Hepatocyte (in vitro differentiated cells): ENCODE measurements around the gene SAMD7. TPM values are rescaled to one million over a fixed set of nuclear protein-coding genes. Genes with fewer than 3 reads are reported as not detected.

ENCODE experiments used
- DNase-seq: peaks from one replicate; pipeline ENCODE4 v3.0.0-alpha.2; 2016; ENCODE audit warnings: low spot score
- H2AFZ ChIP-seq: fragments of 200-600 bp; sonication (generic); 2 replicates; pipeline ENCODE4 v1.6.0; 2016; ENCODE audit warnings: antibody characterized with exemption, mild to moderate bottlenecking
- H3K27ac ChIP-seq: fragments of 200-600 bp; sonication (generic); 2 replicates; pipeline ENCODE4 v1.5.1; 2016; ENCODE audit warnings: mild to moderate bottlenecking
- H3K27me3 ChIP-seq: fragments of 200-600 bp; sonication (generic); 2 replicates; pipeline ENCODE4 v1.6.1; 2016
- H3K36me3 ChIP-seq: fragments of 200-600 bp; sonication (generic); replicated peaks from 2 replicates; pipeline ENCODE4 v1.5.1; 2016; ENCODE audit warnings: low read depth; ENCODE audit not compliant: insufficient read depth
- H3K4me1 ChIP-seq: fragments of 200-600 bp; sonication (generic); 2 replicates; pipeline ENCODE4 v1.5.1; 2016; ENCODE audit warnings: mild to moderate bottlenecking, moderate library complexity; ENCODE audit not compliant: insufficient read depth
- H3K4me2 ChIP-seq: fragments of 200-600 bp; sonication (generic); 2 replicates; pipeline ENCODE4 v1.6.0; 2016
- H3K4me3 ChIP-seq: fragments of 200-600 bp; sonication (generic); 2 replicates; pipeline ENCODE4 v1.5.1; 2016; ENCODE audit warnings: mild to moderate bottlenecking
- H3K79me2 ChIP-seq: fragments of 200-600 bp; sonication (generic); 2 replicates; pipeline ENCODE4 v1.6.0; 2017; ENCODE audit warnings: mild to moderate bottlenecking
- H3K9me2 ChIP-seq: fragments of 200-600 bp; sonication (generic); replicated peaks from 2 replicates; pipeline ENCODE4 v1.6.0; 2017; ENCODE audit warnings: mild to moderate bottlenecking; ENCODE audit not compliant: insufficient read depth
- H3K9me3 ChIP-seq: fragments of 200-600 bp; sonication (generic); 2 replicates; pipeline ENCODE4 v1.5.1; 2016; ENCODE audit warnings: low read depth, mild to moderate bottlenecking
- H4K20me1 ChIP-seq: fragments of 200-600 bp; sonication (generic); 2 replicates; pipeline ENCODE4 v1.6.0; 2016; ENCODE audit warnings: mild to moderate bottlenecking; ENCODE audit not compliant: insufficient read depth, poor library complexity, severe bottlenecking
- EZH2 ChIP-seq: fragments of 200-600 bp; sonication (generic); IDR thresholded peaks from 2 replicates; pipeline ENCODE4 v1.6.1; 2016; ENCODE audit warnings: antibody characterized with exemption, mild to moderate bottlenecking, borderline replicate concordance
- EZH2phosphoT487 ChIP-seq: fragments of 200-600 bp; sonication (generic); IDR thresholded peaks from one replicate; pipeline ENCODE4 v1.6.1; 2018; ENCODE audit warnings: antibody characterized with exemption, mild to moderate bottlenecking, low read depth, moderate library complexity; ENCODE audit not compliant: unreplicated experiment, severe bottlenecking
- WGBS: methylation state at CpG from one replicate; pipeline ENCODE4 v1.1.6; 2016; ENCODE audit warnings: low lambda C conversion rate; ENCODE audit errors: missing lambda C conversion rate; 5-methylcytosine and 5-hydroxymethylcytosine counted together
- polyA plus RNA-seq: library from polyadenylated mRNA; unstranded; fragments of >200 nt; fragmentation: Nextera tagmentation; extraction: Ambion mirVana; gene quantifications from 2 replicates; pipeline ENCODE4 v1.2.1, GENCODE V29; 2016
- total RNA-seq: library from RNA; depleted of rRNA; stranded (reverse); fragments of >200 nt; gene quantifications from 2 replicates; pipeline ENCODE4 v1.2.3, GENCODE V29; 2014
- TF ChIP-seq, protein P1 (sequence below): fragments of 200-600 bp; sonication (generic); IDR thresholded peaks from 2 replicates; pipeline ENCODE4 v1.5.1; 2016; ENCODE audit warnings: antibody characterized with exemption, mild to moderate bottlenecking; ENCODE audit not compliant: poor library complexity

The SAMD7 gene
- total and polyA plus RNA-seq, 2 experiments from 2014 or later, result not detected

DNA sequence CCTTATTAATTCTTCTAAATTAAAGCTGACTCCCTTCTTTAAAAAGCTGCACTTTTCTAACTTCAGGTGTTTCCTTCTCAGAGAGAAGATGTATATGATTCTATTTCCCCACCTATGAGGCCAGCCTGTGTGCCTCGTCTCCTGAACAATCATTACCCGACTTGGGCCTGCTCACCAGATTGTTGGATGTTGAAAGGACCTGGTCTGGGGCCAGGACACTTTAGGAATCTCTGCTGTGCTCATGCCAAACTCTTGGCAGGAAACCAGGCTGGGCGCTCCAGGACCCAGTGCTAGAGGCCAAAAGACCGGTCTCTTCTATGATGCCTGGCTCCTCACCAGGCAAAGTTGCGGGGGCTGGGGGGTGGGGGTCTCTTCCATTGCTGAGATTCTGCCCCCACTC is 24.7 kb upstream of the SAMD7 start:
- Histone ChIP-seq H3K4me3 (no peak overlapping the region), H3K4me2 (no peak overlapping the region), H3K4me1 (no peaks in the 10 kb centered on the region), H3K27me3 (no peaks in the 10 kb centered on the region), H3K36me3 (no peaks in the 10 kb centered on the region), H4K20me1 (no peaks in the 10 kb centered on the region), H3K79me2 (no peaks in the 10 kb centered on the region), H3K9me3 (no peaks in the 10 kb centered on the region), H2AFZ (no peak overlapping the region), H3K9me2 (no peaks in the 10 kb centered on the region), H3K27ac (no peak overlapping the region)
- TF ChIP-seq, protein P1, sequence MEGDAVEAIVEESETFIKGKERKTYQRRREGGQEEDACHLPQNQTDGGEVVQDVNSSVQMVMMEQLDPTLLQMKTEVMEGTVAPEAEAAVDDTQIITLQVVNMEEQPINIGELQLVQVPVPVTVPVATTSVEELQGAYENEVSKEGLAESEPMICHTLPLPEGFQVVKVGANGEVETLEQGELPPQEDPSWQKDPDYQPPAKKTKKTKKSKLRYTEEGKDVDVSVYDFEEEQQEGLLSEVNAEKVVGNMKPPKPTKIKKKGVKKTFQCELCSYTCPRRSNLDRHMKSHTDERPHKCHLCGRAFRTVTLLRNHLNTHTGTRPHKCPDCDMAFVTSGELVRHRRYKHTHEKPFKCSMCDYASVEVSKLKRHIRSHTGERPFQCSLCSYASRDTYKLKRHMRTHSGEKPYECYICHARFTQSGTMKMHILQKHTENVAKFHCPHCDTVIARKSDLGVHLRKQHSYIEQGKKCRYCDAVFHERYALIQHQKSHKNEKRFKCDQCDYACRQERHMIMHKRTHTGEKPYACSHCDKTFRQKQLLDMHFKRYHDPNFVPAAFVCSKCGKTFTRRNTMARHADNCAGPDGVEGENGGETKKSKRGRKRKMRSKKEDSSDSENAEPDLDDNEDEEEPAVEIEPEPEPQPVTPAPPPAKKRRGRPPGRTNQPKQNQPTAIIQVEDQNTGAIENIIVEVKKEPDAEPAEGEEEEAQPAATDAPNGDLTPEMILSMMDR, result no peak
- no peak for TF ChIP-seq EZH2
- TF ChIP-seq EZH2phosphoT487, result no peak
- WGBS, result 66% methylated on average over 5 of the region's 5 CpGs
- no peak for DNase-seq

DNA sequence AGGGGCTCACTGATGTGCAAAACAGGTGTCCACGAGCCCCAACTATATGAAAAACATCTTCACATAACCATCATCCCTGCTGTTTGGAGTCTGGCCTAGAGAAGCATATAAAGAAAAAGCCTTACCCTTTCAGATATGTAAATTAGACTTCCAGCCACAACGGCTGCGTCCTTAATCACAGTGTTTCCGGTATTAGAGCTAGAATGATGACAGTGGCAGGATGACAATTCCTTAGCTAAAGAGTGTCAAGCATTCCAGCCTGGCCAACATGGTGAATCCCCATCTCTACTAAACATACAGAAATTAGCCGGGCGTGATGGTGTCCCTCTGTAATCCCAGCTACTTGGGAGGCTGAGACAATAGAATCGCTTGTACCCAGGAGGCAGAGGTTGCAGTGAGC is 19.5 kb upstream of the SAMD7 start:
- no peaks in the 10 kb centered on the region for H3K36me3 ChIP-seq
- H3K9me3 ChIP-seq, result no peaks in the 10 kb centered on the region
- no peaks in the 10 kb centered on the region for H3K79me2 ChIP-seq
- no peaks in the 10 kb centered on the region for H4K20me1 ChIP-seq
- no peak overlapping the region for H3K27ac ChIP-seq
- no peak overlapping the region for H3K4me2 ChIP-seq
- no peak for DNase-seq
- H3K4me1 ChIP-seq, result no peaks in the 10 kb centered on the region
- H3K4me3 ChIP-seq, result no peak overlapping the region
- H3K27me3 ChIP-seq, result no peaks in the 10 kb centered on the region
- H2AFZ ChIP-seq, result no peak overlapping the region
- no peaks in the 10 kb centered on the region for H3K9me2 ChIP-seq
- TF ChIP-seq, protein P1, result no peak
- TF ChIP-seq EZH2, result no peak
- TF ChIP-seq EZH2phosphoT487, result no peak
- WGBS, result 90% methylated on average over 7 of the region's 7 CpGs

DNA sequence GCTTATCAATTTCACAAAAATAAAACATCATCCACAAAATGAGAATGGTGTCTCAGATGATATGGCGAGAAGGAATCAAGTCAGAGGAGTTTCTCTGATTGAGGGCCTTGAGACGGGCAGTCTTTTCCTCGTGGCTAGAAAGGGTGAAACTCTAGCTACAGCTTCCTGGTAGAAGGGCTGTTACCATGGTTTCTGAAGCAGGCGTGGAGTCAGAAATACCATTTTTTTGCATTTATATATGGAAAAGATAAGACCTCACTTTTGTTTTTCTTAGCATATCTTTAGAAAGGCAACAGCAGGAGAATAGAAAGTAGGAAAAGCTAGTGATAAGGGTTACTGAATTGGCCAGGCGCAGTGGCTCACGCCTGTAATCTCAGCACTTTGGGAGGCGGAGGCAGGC is 17.3 kb upstream of the SAMD7 start:
- H2AFZ ChIP-seq, result no peak overlapping the region
- H3K27me3 ChIP-seq, result no peaks in the 10 kb centered on the region
- H3K4me1 ChIP-seq, result no peaks in the 10 kb centered on the region
- no peak overlapping the region for H3K4me2 ChIP-seq
- no peaks in the 10 kb centered on the region for H3K36me3 ChIP-seq
- no peak overlapping the region for H3K27ac ChIP-seq
- H3K4me3 ChIP-seq, result no peak overlapping the region
- TF ChIP-seq, protein P1, result no peak
- no peak for TF ChIP-seq EZH2phosphoT487
- TF ChIP-seq EZH2, result no peak
- H3K9me3 ChIP-seq, result no peaks in the 10 kb centered on the region
- 73% methylated on average over 7 of the region's 7 CpGs for WGBS
- no peaks in the 10 kb centered on the region for H4K20me1 ChIP-seq
- no peaks in the 10 kb centered on the region for H3K79me2 ChIP-seq
- no peaks in the 10 kb centered on the region for H3K9me2 ChIP-seq
- DNase-seq, result no peak

DNA sequence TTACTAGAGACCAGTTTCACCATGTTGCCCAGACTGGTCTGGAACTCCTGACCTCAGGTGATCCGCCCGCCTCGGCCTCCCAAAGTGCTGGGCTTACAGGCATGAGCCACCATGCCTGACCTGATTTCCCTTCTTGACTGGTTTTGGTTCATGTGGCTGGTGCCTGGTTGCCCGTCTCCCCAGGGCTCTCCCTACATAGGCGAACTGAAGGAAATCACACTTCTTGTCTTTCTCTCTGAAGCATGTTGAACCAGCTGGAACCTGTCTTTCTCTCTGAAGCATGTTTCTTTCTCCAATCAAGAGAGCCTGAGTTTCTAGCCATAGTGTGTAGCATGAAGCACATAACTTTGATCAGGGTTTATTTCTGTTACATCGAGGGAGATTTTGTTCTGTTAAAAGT is 16.3 kb upstream of the SAMD7 start:
- Histone ChIP-seq H3K4me3 (no peak overlapping the region), H3K36me3 (no peaks in the 10 kb centered on the region), H3K9me3 (no peaks in the 10 kb centered on the region), H3K27me3 (no peaks in the 10 kb centered on the region), H2AFZ (no peak overlapping the region), H3K27ac (no peak overlapping the region), H3K4me1 (no peaks in the 10 kb centered on the region), H4K20me1 (no peaks in the 10 kb centered on the region), H3K79me2 (no peaks in the 10 kb centered on the region), H3K4me2 (no peak overlapping the region), H3K9me2 (no peaks in the 10 kb centered on the region)
- WGBS, result 77% methylated on average over 6 of the region's 6 CpGs
- DNase-seq, result no peak
- TF ChIP-seq, protein P1, result no peak
- TF ChIP-seq EZH2 (no peak), EZH2phosphoT487 (no peak)
